GM12865 (cell line): ENCODE data around the gene ALMS1.
"Not testable (repeated sequence)": the region's sequence is repeated elsewhere in the genome, so short reads cannot be mapped to it uniquely, and the experiment has no call there.

Experiments
- DNase-seq: peaks from one replicate; pipeline ENCODE4 v3.0.0; 2010; ENCODE audit warnings: low read depth
- H3K4me3 ChIP-seq: 2 replicates; pipeline ENCODE4 v1.5.1; 2011; ENCODE audit warnings: mild to moderate bottlenecking, low read depth, low read length, control low read depth
- TF ChIP-seq, protein P1 (sequence below): IDR thresholded peaks from 2 replicates; pipeline ENCODE4 v1.5.1; 2011; ENCODE audit warnings: low read length, control low read depth, low read depth, inconsistent platforms; ENCODE audit not compliant: insufficient read depth; ENCODE audit errors: missing control alignments

ALMS1 gene

DNA sequence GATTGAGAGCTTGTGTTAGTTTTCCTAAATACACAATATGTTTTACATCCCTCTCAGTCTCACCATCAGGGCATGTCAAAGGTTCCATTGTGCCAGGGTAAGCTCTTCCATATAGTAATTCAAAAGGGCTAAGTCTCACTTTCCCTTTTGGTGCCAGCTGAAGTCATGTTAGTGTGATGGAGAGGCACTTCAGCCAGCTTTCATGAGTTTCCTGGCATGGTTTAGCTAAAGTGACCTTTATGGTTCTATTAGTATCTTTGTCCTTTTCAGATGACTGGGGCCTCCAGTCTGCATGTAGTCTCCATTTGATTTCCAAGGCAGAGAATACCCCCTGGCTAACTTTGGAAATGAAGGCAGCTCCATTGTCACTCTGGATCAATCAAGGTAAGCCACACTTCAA lies 229.4 kb downstream of the ALMS1 start:
- TF ChIP-seq, protein P1, sequence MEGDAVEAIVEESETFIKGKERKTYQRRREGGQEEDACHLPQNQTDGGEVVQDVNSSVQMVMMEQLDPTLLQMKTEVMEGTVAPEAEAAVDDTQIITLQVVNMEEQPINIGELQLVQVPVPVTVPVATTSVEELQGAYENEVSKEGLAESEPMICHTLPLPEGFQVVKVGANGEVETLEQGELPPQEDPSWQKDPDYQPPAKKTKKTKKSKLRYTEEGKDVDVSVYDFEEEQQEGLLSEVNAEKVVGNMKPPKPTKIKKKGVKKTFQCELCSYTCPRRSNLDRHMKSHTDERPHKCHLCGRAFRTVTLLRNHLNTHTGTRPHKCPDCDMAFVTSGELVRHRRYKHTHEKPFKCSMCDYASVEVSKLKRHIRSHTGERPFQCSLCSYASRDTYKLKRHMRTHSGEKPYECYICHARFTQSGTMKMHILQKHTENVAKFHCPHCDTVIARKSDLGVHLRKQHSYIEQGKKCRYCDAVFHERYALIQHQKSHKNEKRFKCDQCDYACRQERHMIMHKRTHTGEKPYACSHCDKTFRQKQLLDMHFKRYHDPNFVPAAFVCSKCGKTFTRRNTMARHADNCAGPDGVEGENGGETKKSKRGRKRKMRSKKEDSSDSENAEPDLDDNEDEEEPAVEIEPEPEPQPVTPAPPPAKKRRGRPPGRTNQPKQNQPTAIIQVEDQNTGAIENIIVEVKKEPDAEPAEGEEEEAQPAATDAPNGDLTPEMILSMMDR: no peak
- DNase-seq: no peak
- H3K4me3 ChIP-seq: no peak overlapping the region

DNA sequence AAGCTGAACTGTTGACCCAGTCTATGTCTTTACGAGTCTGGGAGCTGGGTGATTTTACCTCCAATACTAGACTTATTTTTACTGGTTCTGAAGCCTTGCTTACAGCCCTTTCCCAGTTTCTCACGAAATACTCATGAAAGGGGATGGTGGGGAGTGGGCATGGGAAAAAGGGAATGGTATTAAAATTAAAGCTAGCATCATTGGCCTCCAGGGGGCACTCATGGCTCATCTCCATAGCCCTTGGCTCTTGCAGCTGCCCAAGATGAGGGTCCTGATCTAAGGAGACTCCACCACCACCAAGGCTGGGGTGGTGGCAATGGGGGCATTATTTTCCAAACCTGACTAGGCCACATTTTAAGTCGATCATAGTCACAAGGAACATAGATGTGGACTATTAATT lies 234.3 kb downstream of the ALMS1 start:
- TF ChIP-seq, protein P1: peak; percentile 4
- not testable (repeated sequence) for DNase-seq

DNA sequence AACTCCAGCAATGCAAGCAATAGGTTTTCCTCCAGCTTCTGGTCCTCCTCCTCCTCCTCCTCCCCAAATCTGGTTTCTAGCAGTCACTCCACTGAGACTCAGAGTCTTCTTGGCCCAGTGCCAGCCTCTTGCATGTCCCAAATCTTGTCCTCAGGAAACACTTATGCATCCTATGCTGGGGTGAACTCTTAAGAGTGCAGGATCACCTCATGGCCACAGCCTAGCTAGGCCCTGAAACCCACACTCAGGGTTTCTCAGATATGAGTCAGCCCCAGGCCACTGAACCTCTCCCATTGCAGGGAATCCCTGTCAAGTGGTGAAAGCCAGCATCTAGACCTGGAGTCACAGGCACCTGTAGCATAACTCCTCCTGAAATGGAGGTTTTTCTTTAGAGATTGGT lies 238.4 kb downstream of the ALMS1 start:
- DNase-seq, H3K4me3 ChIP-seq: not testable (repeated sequence)

More for the DNA sequence above, 234.3 kb downstream of the ALMS1 start:
- H3K4me3 ChIP-seq: not testable (repeated sequence)

DNA sequence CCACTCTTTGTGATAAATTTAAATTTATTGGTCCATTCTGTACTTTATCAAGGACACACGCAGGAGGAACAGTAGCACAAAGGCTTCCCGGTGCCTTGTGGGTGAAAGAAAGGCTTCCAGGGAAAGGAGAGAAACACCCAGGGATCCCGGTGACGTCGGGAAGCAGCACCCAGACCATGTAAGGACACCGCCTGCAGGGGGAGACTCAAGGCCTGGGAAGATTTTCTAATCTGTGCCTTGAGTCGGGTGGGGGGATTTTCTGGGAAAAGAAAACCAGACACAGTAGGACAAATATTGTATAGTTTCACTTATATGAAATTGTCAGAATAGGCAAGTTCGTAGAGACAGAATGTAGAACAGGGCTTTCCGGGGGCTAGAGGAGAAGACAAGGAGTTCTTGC lies 239.0 kb downstream of the ALMS1 start:
- H3K4me3 ChIP-seq, DNase-seq: not testable (repeated sequence)

DNA sequence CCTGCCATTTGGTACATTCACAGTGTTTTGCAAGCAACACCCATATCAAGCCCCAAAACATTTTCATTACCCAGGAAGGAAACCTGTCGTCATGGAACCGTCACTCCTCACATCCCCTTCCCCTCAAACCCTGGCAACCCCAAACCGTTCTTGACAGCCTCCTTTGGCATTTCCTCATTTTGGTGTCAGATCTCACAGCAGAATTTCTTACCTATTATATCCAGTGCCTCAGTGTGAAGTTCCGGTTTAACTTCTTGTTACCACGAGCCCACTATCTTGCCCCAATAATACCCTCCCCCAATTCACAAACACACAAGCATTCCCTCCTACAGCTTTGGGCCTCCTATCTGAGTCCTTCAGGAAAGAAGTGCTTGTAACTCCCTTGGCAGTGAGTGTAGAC lies 240.6 kb downstream of the ALMS1 start:
- not testable (repeated sequence) for H3K4me3 ChIP-seq, DNase-seq

DNA sequence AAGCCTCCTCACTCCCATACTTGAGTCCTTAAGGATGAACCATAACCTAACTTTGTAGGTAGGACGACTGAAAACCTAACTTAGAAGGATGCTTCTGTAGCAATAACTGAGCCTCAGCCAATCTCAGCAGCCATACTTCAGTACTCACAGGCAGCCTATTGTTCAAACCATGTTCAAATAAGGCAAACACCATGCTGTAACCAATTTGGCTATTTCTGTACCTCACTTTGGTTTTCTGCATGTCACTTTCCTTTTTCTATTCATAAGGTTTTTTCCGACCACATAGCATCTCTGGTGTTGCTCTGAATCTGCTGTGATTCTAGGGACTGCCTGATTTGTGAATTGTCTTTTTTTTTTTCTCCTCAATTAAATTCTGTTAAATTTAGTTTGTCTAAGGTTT lies 242.9 kb downstream of the ALMS1 start:
- H3K4me3 ChIP-seq: not testable (repeated sequence)
- peak; percentile 54 for DNase-seq

DNA sequence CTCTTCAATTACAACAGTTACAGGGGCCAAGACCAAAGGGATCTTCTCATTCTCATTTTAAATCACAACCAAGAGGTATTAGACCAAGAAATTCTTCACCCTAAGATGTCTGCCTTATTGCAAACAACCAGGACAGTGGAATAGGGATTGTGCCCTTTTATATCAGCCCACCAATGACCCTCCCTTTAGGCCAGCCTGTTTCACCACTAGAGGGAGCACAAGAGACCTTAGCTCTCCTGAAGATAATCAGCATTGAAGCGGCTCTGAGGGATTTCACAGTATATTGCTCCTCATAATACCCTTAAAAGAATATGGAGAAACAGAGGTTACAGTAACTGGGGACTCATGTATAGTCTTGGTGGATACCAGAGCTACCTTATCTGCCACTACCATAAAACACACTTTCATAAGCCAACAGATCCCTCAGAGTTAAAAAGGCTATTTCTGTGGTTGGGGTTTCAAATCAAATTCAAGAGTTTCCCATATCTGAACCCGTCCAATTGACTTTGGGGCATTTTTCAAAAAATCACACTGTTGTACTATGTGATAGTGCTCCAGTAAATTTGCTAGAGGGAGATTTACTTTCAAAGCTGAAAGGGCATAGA lies 245.1 kb downstream of the ALMS1 start:
- DNase-seq, H3K4me3 ChIP-seq: not testable (repeated sequence)
- TF ChIP-seq, protein P1: peak; percentile 54

DNA sequence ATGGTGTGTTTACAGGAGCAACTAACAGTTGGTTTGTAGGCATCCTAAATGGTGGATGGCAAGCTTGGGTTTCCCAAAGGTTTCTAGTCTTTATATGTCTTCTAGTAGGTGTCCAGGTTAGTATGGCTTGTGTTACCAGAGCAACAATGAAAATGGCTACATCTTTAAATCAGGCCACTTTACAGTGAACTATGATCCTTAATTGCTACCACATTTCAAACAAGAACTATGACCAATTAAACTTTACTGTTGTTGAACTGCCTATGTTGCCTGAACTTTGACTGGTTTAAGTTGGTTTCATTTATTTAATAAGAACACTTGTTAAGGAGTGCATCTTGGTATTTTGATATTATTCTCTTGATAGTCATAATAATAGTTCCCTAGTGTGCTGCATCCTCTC lies 251.3 kb downstream of the ALMS1 start:
- not testable (repeated sequence) for H3K4me3 ChIP-seq, DNase-seq

DNA sequence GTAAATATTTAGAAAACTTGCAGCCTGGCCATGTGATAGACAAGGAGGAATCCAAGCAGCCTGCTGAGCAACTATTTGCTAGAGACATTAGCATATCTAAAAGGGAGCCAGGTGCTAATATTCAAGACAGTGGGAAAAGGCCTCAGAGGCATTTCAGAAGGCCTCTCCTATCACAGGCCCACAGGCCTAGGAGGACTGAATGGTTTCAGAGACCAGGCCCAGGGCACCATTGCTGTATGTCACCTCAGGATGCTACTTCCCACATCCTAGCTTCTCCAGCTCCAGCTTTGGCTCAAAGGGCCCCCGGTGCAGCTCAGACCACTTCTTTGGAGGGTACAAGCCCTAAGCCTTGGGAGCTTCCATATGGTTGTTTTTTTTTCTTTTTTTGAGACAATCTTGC lies 252.8 kb downstream of the ALMS1 start:
- DNase-seq: no peak
- H3K4me3 ChIP-seq: no peak overlapping the region
- TF ChIP-seq, protein P1: no peak

DNA sequence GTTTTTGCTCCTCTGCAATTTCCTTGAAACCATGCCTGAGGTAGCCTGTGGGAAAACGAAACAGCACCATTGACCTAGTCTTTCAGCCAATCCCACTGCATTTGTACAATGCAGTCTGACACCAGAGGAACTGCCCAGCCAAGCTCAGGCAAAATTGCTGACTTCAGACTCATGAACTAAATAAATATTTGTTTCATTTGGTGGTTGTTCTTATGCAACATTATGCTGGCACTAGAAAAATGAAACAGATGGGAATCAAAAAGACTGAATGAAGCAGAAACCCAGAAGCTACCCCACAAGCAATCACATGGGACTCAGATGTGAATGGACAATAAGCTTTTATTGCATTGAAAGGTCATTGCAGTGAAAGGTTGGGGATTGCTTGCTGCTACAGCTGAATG lies 254.9 kb downstream of the ALMS1 start:
- no peak overlapping the region for H3K4me3 ChIP-seq
- TF ChIP-seq, protein P1: no peak
- DNase-seq: no peak
